HG02943 (cell line): ENCODE data around the gene BMP7.

Source experiments
- ATAC-seq: cut with Tn5 transposase; IDR thresholded peaks from one replicate; pipeline ENCODE4 v1.9.1; 2021; ENCODE audit warnings: mild to moderate bottlenecking, low read depth, moderate library complexity; ENCODE audit not compliant: unreplicated experiment

BMP7 gene

GRCh38 chr20:57236813-57237584 is 29.4 kb downstream of the BMP7 start:
- ATAC-seq, result no peak

DNA sequence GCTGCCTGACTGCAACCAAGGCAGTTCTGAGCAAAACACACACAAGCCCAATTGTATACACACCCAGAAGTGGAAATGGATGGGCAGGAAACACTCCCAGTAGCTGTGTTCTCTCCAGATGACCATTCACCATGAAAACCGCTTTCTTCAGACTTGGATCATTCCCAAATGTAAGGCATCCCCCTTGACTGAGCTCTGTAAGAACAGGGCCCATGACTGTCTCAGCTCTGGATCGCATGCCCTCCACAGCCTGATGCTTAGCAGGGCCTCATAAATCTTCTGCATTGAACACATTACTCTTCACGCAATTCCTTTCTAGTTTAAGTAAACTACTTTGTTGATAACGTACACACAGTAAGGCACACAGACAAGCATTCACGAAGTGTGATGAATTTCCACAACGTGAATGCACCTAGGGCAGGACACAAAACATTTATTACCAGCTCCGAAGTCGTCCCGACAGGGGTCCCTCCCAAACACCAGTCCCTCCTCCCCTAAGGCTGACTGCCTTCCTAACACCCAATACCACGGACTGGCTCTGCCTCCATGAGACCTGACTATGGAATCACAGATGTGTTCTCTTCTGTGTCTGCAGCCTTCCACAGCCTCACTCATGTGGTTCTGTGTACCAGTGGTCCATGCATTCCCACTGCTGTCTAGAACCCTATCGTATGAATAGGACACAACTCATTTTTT is 31.7 kb downstream of the BMP7 start:
- ATAC-seq, result no peak

GRCh38 chr20:57231951-57232428 is 34.5 kb downstream of the BMP7 start:
- no peak for ATAC-seq

GRCh38 chr20:57231161-57231560 is 35.3 kb downstream of the BMP7 start:
- ATAC-seq, result no peak

- ATAC-seq, result no peak
Measured at GRCh38 chr20:57230247-57230646, 36.2 kb downstream of the BMP7 start.

GRCh38 chr20:57229490-57229889 is 37.0 kb downstream of the BMP7 start:
- no peak for ATAC-seq

DNA sequence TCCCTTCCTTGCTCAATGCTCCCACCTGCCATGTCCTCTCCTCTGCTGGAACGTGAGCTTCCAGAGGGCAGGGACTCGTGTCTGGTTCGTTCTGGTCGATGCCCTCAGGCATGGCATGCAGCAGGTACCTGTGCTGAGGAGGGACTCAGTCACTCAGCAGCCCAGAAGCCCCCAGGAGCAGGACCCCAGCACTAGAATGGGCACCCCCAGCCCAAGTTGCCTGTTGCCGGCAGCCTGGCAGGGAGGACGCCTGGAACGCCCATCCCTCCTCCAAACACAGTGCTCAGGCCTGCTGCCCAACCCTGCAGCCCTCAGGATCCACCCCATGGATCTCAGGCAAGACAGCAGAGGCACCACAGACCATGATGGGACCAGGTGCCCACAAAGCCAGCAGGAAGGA is 40.6 kb downstream of the BMP7 start:
- ATAC-seq, result no peak

DNA sequence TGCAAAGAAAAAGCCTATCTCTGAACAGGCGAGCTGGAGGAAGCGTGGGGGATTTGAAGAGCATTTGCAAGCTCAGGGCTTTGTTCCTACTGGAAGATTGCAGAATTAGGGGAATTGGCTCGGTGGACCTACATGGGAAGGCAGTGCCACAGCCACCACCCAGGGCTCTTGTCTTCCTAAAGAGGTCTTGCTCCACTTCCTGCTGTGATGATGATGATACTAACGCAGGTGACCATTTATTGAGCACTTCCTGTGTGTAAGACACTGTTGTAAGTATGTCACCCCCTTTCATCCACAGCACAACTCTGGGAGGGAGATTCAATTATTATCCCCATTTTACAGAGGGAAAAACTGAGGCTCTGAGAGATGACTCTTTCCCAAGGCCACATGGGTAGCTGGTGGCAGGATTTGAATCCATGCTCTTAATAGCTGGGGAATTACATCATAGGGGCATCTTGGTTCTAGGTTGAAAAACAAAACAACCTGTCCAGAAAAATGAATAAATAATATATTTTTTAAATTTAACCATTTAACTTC is 41.2 kb downstream of the BMP7 start:
- ATAC-seq, result no peak

DNA sequence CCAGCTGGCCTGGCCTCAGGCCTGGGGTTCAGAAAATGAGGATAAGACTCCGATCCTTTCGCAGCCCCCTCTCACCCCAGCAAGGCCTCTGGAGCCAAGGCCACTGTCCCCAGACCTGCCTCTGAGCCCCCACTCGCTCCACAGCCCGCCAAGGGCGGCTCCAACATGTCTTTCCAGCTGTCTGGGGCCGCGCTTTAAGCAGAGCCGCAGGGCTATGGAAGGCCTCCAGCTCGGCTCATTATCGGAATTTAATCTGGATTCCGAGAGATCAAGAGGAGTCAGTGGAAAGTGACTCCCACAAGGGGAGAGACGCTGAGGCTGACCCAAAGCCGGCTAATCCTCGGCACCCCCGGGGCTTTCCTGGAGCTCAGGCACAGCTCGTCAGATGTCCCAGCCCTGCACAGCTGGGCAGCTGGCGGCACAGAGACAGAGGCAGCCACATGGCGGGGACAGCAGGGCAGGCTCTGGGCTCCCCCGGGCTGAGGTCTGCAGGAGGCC is 41.8 kb downstream of the BMP7 start:
- ATAC-seq, result no peak

DNA sequence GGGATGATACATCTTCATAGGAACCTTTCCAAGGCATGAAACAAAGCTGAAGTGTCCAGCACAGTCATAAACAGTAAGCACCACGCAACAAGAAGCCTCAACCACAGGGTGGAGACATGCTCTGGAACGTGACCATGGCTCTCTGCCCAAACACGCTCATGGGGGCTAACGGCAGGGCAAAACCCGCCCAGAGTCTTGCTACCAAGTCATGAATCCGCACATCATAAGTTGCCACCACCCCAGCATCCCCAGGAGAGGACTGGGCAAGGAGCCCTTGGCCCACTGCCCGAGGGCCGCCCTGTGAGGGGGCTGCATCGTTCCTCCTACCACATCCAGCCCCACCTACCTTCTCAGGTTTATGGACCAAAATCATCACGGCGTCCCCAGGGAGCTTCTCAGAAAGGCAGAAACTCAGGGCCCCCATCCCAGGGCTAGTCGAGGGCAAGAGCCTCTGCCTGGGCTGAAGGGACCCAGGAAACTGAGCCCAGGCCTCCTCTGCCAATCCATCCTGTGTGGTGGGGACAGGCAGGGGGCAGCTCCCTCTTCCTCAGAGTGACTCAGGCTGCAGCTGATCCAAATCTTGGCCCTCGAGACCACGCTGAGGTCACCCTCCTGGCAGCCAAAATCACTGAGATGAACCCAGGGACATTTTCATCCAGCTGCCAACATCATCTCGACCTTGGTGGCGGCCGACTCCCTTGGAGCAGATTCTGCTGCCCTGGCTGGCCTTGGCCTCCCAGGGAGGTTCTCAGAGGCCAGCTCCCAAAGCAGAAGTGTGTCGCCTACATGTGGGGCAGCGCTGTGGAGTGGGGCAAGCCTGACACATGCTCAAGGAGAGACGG is 42.6 kb downstream of the BMP7 start:
- no peak for ATAC-seq

- no peak for ATAC-seq
Measured at GRCh38 chr20:57222631-57222950, 43.9 kb downstream of the BMP7 start.

GRCh38 chr20:57221916-57222630 is 44.4 kb downstream of the BMP7 start:
- no peak for ATAC-seq

DNA sequence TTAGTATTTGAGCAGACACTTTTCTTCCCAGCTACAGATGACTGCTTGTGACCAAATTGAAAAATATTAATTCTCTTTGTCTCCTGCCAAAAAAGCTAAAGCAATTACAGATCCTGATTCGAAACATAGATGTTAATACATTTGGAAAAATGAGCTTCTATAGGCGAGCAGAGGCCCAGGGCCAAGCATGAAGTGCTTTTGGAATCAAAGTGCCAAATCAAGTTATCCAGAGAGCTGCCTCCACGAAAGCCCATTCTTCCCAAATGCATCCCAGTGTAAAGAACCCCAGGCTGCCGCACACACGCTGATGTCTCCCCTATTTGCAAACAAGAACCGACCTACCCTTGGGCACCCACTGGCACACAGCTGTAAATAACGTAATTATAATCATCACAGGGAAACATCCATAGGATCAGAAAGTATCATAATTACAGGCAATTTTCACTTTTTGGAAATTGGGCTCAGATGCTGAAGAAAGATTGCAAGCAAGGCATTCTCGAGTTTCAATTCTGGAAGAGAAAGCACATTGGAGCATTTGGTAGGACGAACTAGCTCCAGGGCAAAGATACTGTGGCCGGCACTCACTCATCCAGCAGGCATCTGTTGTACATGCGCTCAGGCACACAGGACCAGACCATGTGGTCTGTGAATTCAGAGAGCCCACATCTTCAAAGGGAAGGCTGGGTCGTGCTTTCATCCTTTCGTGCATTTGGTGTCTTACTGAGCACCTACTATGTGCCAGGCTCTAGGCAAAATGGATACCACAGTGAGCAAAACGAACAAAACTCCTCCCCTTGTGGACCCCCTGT is 45.9 kb downstream of the BMP7 start:
- no peak for ATAC-seq

DNA sequence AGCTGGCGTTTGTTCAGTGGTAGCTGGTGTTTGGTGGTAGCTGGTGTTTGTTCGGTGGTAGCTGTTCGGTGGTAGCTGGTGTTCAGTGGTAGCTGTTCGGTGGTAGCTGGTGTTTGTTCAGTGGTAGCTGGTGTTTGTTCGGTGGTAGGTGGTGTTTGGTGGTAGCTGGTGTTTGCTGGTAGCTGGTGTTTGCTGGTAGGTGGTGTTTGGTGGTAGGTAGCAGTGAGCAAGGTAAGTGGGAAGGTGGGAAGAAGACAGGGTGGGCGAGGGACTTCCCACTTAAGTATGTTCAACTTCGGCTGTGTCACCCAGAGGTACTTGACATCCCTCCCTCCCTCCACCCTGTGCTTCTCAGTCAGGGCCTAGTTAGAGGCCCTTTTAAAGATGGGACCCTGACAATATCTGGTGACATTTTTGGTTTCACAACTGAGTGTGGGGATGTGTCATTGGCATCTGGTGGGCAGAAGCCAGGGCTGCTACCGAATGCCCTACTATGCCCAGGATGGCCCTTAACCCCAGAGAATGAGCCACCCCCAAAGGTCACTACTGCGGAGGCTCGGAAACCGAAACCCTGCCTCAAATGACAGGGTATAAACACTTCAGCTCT is 47.3 kb downstream of the BMP7 start:
- no peak for ATAC-seq

GRCh38 chr20:57218489-57218888 is 48.0 kb downstream of the BMP7 start:
- ATAC-seq, result no peak

GRCh38 chr20:57217802-57218201 is 48.6 kb downstream of the BMP7 start:
- no peak for ATAC-seq

DNA sequence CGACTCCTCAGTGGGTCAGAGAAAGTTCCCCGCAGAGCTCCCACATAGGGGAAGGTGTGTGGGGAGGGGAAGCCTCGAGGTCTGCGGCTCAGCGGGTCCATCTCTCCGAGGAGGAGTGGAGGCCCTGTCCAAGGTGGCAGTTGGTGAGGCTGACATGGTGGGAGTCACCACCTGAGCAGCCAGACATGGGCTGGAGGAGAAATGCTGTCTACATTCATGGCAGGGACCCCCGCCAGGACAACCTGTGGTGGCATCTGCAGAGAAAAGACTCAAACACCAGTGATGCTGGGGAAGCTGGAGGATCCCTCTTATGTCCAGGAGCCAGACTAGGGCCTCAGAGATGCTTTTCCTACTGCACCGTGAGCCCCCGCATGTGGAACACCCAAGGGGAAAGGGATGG is 49.8 kb downstream of the BMP7 start:
- ATAC-seq, result no peak

GRCh38 chr20:57215826-57216471 is 50.5 kb downstream of the BMP7 start:
- no peak for ATAC-seq
